Stimulated activated CD4-positive, alpha-beta T cell treated with anti-CD3 and anti-CD28 coated beads, Interleukin-15, amount 100 ng/mL, for 24 hours (primary cell): ENCODE data around the gene VPS37C.
"Not testable (repeated sequence)": the region's sequence is repeated elsewhere in the genome, so short reads cannot be mapped to it uniquely, and the experiment has no call there.

ENCODE experiments used
- DNase-seq: peaks from one replicate; pipeline ENCODE4 v3.0.0-alpha.2; 2020

Gene VPS37C

DNA sequence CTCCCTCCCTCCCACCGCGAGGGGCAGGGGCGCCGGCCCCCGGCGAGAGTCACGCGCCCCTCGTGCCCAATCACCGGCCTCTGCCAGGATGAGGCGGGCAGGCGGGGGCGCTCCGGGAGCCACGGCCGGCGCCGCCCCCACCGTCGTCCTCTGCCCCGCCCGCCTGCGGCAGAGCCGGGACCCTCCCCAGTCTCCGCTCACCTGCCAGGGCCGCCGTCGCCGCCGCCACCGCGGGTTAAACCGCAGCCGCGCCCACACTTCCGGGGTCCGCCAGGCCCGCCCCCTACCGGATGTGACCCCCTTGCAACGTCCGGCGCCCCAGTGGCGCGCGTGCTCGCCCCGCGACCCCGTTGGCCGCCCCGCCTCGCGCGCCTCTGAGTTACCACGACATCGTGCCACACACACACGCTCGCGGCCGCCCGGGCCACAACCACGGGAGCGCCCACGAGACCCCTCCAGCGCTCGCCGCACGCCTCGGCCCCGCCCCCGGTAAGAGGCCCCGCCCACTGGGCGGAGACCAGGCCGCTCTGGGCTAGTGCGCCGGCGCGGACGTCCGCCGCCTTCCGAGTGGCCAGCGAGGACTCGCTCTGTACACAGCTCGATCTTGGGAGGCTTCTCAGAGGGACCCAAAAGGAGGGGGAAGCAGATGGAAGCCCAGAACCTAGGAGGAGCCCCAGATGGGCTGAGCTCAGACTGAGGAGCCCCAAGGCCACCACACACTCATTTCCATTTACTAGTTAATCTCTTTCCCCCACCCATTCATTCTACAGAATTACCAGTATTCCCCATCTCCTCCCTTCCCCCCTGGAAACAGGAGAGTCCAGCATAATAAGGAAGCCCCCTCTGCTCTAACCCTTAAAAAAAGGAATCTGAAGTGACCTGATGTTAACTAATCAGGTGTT, at the start of gene VPS37C:
Gene VPS37C (minus strand): TSS at position 237 of the 902 bp plus-strand sequence. CDS start 22,597 bp downstream, outside the sequence.
- DNase-seq = peak; percentile 94

DNA sequence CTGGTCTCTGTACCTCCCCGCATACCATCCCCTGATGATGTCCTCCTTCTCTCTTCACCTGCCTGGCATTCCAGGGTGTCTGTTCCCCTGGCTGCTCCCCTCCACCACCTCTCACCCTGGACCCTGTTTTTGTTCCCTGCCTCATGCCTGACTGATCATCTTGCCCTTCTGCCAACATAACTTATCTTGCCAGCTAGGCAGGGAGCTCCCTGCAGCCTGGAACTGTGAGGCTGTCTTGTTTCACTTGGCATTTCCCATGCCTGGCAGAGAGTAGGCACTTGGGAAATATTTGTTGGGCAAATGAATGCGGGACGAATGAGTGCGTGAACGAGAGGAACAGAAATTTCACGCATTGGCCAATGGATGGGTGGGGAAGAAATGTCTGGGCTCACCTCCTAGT, 49.4 kb upstream of the VPS37C start:
- not testable (repeated sequence) for DNase-seq

DNA sequence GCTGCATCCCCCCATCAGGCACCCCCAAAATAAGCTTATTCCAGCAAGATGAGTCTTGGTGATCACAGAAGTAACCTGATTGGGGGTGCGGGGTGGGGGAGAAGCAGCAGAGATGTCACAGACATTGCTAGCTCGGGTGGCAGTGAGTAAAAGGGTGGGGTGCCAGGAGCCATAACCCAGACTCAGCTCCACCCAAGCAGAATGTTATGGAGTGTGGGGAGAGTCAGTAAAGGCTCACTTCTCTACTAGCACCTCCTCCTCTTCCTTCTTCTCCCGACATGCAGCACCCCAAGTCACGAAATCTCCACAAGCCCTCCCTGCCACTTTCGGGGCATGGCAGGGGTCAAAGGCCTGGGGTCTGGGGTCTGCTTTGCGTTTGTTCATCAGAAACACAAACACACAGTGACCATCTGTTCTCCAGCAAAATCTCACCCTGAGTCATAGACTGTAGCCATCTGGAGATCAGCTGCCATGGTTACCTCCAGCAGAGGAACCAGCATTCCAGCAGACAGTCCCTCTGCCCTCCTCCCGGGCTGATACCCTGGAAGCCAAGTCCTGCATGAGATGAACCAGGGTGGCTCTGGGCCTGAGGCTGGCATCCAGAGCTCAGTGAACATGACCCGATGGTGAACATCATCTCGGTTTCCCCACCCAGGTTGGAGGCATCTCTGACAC, 46.5 kb upstream of the VPS37C start:
- DNase-seq = not testable (repeated sequence)

DNA sequence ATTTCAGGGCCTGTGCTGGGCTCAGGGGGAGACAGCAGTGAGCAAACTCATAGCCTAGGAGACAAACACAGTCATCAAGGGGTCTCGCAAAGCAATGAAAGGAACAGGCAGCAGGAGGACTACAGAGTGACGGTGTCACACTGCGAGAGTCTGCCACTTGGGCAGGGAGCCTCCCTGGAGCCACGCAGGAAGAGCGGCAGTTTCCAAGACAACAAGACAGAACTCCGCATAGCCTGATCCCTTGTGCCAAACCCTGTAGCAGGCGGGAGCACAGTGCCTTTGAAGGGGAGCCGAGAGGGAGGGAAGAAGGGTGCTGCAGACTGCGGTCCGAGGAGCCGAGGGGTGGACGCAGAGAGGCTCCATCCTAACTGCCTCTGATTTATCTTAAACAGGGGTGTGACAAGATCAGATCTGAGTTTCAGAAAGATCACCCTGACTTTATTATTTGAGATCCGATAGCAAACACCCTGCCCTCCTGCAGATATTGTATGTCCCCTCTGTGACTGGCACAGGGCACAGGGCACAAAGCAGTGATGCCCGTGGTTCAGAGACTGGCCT, 43.4 kb upstream of the VPS37C start:
- DNase-seq = not testable (repeated sequence)

DNA sequence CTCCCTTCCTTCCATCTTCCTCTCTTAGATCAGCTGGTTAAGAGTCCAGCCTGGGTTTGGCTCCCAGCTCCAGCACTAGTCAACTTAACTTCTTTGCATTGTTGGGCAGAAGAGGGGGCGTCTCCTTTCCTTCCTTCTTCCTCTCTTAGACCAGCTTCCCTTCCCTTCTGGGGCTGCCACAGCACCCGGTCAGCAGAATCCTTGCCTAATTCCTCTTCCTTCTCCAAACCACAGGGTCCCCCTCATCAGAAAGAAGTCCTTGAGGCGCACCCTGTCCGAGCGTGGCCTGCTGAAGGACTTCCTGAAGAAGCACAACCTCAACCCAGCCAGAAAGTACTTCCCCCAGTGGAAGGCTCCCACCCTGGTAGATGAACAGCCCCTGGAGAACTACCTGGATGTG, 42.6 kb upstream of the VPS37C start:
- not testable (repeated sequence) for DNase-seq

DNA sequence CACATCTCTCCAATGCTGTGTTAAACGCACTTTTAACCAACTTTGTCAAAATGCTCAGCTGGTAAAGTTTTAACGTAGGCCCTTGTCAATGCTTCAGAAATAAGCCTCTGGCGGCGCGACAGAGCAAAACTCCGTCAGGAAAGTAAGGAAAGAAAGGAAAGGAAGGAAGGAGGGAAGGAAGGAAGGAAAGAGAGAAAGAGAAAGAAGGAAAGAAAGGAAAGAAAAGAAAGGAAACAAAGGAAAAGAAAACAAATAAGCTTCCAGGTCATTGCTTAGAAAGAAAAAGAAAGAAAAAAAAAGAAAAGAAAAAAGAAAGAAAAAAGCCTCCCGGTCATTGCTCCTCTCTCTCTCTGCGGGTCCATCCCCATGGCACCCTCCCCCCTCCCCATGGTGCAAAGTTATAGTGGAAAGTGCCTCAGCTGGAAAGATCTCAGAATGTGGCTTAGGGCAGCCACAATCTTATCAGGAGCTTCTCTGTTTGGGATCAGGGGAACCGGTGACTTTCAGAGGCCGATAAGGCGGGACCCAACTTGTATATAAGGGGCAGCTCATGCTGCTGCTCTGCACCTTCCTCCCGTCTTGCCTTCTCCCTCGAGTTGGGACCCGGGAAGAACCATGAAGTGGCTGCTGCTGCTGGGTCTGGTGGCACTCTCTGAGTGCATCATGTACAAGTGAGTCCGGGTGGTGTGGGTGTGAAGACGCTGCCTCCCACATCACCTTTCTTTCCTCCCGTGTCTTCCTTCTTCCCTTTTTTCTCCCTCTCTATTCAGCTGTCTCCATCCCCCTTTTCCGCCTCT, 41.9 kb upstream of the VPS37C start, which contains the start of gene PGA3:
Gene PGA3 (plus strand): TSS at position 566 of the 797 bp plus-strand sequence. CDS start 50 bp downstream, at position 616.
- DNase-seq = not testable (repeated sequence)

DNA sequence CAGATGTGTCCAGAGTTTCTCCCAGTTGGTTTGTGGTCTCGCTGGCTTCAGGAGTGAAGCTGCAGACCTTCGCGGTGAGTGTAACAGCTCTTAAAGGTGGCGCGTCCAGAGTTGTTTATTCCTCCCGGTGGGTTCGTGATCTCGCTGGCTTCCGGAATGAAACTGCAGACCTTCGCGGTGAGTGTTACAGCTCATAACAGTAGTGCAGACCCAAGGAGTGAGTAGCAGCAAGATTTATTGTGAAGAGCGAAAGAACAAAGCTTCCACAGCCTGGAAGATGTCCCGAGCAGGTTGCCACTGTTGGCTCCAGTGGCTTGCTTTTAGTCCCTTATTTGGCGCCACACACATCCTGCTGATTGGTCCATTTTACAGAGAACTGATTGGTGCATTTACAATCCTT, 40.2 kb upstream of the VPS37C start:
- no peak for DNase-seq

DNA sequence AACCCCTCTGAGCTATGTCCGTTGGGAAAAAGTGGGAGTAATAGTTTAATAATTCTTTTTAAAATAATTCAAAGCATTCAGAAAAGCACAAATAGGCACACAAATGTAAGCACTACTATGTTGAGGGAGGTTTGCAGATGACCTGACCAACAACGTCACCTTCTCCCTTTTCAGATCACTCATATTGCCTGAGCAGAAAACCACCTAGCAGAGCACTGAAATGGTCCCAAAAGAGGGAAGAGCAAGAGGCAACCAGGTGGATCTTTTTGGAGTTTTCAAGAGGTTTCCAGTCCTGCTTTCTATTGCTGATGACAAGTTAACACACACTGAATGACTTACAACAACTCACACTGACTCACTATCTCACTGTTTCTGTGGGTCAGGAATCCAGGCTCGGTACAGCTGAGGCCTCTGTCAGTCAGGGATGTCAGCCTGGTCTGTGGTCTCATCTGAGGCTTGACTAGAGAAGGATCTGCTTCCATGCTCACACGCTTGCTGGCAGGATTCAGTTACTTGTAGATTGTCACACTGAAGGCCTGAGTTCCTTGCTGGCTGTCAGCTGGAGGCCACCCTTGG, 37.8 kb upstream of the VPS37C start:
- no peak for DNase-seq

DNA sequence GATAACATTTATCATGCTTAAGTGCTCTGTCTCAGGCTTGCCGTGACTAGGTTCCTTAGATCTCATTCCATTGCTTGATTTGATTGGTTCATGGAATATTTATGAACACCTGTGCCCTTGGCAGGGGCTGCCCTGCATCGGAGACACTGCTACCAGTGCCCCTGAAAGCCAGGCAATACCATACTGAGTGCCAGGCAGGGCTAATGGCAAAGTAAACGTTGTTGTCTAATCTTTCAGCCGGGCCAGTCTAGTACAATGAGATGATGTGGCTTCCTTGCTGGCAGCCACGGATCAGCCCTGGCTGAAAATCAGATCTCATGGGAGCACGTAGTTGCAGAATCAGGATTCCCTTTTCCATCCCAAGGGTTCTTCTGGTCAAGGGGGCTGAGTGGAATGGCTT, 37.1 kb upstream of the VPS37C start:
- no peak for DNase-seq

DNA sequence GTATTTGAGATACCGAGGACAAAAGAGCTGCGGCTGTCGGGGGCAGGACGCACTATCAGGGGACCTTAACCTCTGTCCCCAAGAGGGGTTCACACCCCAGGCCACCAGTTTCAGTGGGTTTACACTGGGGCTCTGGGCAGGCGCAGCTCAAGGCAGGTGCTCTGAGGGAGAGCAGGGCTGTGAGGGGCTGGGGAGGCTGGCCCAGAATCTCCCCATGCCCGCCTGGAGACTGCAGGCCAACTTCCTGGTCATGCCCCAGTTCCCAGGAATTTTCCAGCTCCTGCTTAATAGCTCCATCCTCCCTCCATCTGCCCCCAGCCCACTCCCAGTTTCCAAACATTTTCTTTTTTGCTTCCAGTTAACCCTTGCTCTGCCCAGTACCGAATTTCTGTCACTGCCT, 34.5 kb upstream of the VPS37C start:
- DNase-seq = no peak

DNA sequence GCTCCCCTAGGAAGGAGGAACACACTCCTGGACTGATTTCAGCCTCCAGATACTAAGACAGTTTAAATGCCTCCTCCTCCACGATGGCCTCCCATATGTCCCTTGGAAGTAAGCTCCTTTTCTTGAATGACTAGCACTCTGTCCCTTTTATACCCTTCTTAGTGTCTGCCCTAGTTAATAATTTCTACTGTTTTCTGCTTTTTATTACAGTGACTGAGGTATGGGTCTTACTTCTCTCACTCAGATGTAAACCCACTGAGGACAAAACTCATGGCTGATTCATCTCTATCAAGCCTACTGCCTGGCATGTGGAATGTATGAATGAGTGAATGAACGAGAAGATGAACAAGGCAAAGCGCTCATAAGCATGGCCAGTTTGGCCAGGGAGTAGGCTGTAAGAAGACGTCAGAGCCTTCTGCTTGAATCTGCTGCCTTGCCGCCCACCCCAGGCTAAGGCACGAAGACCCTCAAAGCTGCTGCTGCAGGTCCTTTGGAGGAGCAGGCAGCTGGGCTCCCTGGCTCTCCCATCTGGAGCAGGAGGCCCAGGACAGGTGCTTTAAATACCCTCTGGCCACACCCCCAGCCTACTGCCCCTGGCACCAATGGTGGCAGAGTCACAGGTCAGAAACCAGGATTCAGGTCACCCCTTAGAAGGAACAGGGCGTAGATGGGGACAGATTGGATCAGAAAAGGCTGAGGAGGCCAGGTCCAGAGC, 33.9 kb upstream of the VPS37C start:
- no peak for DNase-seq

DNA sequence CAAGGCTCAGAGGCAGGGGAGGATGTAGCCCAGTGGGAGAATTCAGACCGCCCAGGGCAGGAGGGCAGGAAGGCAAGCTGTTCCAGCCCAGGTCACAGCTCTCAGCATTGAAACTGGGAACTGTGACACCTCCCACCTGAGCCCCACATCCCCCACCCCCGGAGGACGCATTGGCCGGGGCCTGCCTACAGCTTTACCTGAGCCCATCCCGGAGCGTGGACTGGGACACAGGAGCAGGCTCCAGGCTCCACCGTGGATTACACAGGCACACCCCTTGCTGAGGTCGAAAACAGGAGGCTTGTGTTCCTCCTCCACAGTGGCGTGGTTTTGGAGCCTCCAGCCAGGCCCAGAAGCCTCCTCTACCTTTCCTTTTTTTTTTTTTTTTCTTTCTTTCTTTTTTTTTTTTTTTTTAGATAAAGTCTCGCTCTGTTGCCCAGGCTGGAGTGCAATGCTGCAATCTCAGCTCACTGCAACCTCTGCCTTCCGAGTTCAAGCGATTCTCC, 33.0 kb upstream of the VPS37C start:
- no peak for DNase-seq

DNA sequence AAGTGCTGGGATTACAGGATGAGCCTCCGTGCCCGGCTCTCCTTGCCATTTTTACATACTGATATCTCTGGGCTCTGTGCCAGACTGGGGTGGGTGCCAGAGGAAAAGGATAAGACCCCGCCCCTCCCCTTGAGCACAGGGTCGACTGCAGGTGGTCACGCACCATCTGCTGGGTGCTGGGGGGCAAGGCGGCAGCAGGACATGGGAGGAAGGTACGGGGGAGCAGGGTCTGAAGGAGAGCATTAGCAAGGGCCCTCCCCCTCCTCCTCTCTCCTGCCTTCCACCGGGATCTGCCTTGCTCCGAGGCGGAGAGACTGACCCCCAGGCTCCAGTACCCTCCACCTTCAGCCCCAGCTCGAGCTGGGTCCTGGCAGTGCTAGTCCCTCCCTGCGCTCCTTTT, 32.4 kb upstream of the VPS37C start:
- no peak for DNase-seq

DNA sequence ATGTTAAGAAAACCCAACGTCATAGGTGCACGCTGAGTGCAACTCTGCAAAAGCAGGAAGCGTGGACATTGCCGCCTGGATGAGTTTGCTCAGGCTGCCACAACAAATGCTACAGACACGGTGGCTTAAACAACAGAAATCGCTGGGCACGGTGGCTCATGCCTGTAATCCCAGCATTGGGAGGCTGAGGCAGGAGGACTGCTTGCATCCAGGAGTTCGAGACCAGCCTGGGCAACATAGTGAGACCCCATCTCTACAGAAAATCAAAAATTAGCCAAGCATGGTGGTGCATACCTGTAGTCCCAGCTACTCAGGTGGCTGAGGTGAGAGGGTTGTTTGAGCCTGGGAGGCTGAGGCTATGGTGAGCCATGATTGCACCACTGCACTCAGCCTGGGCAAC, 28.7 kb upstream of the VPS37C start:
- no peak for DNase-seq

DNA sequence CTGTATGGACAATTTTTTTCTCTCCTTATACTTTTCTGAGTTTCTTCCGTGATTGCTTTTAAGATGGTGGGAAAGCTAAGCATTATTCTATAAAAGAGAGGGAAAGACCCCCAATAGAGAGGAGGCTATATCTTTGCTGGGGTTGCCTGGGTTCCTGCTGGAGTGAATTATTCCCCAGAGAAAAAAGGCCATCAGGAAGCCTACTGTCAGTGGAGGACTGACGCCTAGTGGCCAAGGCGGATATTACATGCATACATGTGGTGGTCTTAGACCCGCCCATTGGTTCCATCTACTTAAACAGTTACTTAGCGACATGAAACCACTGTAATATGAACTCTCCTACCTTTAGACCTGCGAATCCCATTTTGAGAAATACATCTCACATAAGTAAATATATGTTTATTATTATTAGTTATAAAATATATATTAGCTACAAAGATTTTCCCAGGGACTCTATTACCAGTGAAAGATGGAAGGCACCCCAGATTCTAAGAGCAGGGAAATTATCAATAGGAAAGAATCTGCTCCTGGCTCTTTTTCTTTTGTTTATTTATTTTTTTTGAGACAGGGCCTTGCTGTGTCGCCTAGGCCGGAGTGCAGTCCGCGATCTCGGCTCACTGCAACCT, 26.4 kb upstream of the VPS37C start:
- peak; percentile 87 for DNase-seq

DNA sequence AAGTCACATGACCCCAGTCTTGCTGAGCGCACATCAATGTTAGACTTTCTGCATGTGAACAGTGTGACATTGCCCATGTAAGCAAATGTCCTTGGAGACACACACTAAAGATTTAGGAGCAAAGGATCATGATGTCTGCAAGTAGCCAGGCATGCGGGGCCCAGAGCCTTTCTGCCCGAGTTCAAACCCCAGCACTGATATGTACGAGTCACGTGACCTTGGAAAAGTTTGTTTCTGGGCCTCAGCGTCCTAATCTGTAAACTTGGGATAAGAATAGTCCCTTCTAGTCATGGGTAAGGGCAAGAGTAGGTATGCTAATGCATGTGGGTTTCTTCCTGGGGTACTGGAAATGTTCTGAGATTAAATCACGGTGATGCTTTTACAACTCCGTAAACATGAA, 25.3 kb upstream of the VPS37C start:
- DNase-seq = no peak

DNA sequence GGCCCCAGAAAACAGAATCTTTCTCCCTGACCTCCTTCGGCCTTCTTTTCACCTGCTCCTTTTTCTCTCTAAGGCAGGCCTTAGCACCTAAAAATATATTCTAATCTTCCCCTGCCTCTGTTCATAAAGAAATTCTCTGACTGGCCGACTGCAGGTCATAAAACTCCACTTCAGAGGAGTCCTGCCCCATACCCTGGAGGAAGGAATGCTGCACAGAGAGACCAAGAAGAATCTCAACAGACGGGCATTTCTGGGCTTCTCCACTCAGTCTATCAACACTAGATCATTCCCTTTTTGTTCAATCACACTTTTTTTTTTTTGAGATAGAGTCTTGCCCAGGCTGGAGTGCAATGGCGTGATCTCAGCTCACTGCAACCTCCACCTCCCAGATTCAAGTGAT, 22.4 kb upstream of the VPS37C start:
- no peak for DNase-seq

DNA sequence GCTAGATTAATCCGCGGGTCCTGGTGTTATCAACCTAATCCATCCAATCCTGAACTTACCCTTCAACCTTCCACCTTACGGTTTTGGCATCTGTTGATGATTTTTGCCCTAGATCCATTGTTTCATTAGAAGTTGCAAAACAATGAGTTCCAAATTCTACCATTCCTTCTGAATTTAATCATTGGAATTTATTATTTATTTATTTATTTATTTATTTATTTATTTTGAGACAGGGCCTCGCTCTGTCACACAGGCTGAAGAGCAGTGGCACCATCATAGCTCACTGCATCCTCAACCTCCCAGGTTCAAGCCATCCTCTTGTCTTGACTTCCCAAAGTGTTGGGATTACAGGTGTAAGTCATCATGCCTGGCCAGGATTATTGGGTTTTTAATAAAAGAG, 20.3 kb upstream of the VPS37C start:
- no peak for DNase-seq

DNA sequence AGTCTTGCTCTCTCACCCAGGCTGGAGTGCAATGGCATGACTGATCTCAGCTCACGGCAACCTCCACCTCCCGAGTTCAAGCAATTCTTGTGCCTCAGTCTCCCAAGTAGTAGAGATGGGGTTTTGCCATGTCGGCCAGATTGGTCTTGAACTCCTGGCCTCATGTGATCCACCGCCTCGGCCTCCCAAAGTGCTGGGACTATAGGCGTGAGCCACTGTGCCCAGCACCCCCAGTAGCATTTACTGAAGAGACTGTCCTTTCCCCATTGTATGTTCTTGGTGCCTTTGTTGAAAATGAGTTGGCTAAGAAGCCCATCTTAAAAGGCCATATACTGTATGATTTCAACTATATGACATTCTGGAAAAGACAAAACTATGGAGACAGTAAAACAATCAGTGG, 19.0 kb upstream of the VPS37C start:
- DNase-seq = not testable (repeated sequence)

DNA sequence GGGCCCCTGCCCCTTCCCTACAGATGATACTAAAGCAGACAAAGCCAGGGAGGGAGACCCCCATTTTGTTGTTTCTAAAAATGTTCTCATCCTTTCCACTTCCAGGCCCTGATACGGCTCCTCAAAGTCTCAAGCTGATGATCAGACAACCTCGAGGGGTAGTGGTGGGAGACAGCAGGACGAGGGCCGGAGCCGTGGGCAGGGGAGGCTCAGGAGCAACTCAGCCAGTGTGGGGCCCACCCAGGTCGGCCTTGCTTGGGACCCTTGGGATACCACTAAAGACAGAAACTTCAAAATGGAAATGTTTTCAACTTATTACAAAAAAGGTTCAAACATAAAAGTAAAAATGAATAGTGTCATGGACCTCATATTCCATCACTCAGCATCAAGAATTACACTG, 15.2 kb upstream of the VPS37C start:
- no peak for DNase-seq

DNA sequence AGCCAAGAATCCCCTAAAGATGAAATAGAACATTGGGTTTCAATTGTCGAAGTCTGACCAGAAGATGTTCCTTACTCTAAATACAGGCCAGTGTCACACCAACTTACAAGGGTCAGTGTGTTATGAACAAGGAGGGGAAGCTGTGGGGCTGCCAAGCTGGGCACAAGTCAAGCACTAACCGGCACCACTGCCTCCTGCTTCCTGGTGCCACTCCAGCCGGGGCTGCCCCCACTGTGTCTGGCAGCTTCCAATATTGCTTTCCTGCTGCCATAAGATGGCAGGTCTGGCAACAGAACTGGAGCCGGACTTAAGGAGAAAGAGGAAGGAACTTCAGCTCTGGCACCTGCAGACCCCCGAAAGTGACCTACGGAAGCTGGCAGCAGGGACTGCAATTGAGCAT, 13.7 kb upstream of the VPS37C start:
- no peak for DNase-seq
